Body of pancreas (tissue), 4 donors: ENCODE data around the gene CACNG6. TPM values are rescaled to one million over a fixed set of nuclear protein-coding genes. Genes with fewer than 3 reads are reported as not detected.

ENCODE experiments used
- ATAC-seq: fragments of 150-250 bp; one replicate; pipeline ENCODE4 v1.9.1; 2016
- DNase-seq, 4 donors: peaks; one replicate each; pipeline ENCODE4 v3.0.0-alpha.2; 2019
- H3K27ac ChIP-seq, 4 donors: fragments of 200-600 bp; sonication (generic); 1 replicate in 3 of 4; 2 replicates in 1 of 4; pipeline versions ENCODE4 v1.5.1 to v1.6.1; 2016 to 2019; ENCODE audit warnings: mild to moderate bottlenecking in 1 of 4, mixed read lengths in 1 of 4, moderate library complexity in 1 of 4
- H3K27me3 ChIP-seq, 2 donors: fragments of 200-600 bp; sonication (generic); one replicate each; pipeline ENCODE4 v1.6.0; 2016; ENCODE audit warnings: mild to moderate bottlenecking in 1 of 2
- H3K36me3 ChIP-seq, 2 donors: fragments of 200-600 bp; sonication (generic); replicated peaks in 1 of 2; 2 replicates each; pipeline ENCODE4 v1.5.1; 2016; ENCODE audit warnings: low read depth in 2 of 2; ENCODE audit not compliant: insufficient read depth in 1 of 2
- H3K4me1 ChIP-seq: fragments of 200-600 bp; sonication (generic); one replicate; pipeline ENCODE4 v1.6.0; 2016
- H3K4me3 ChIP-seq, 2 donors: fragments of 200-600 bp; sonication (generic); 1 replicate in 1 of 2; 2 replicates in 1 of 2; pipeline ENCODE4 v1.5.1; 2016 to 2019
- H3K9me3 ChIP-seq, 3 donors: fragments of 200-600 bp; sonication (generic); 1 replicate in 2 of 3; 2 replicates in 1 of 3; pipeline ENCODE4 v1.5.1; 2016
- POLR2A ChIP-seq, 3 donors: fragments of 450-650 bp; IDR thresholded peaks; one replicate each; pipeline ENCODE4 v1.6.1; 2016; ENCODE audit warnings: antibody characterized with exemption in 3 of 3, mild to moderate bottlenecking in 2 of 3
- WGBS, 2 donors: methylation state at CpG; one replicate each; pipeline ENCODE4 v1.1.5; 2017; 5-methylcytosine and 5-hydroxymethylcytosine counted together
- intact Hi-C: fragments of 100-400 bp; cut with DNase I; formaldehyde crosslinking; loops from one replicate; pipeline ENCODE4 v1.15.1; 2023
- total RNA-seq, 2 donors: library from RNA; depleted of rRNA; stranded (reverse); fragments of >200 nt; gene quantifications; one replicate each; pipeline ENCODE4 v1.1.0, GENCODE V29; 2016
- TF ChIP-seq, protein P1 (sequence below), 7 experiments: fragments of 450-650 bp in 4 of 7; fragments of 200-600 bp in 3 of 7; sonication (generic) in 3 of 7; IDR thresholded peaks; one replicate each; pipeline ENCODE4 v1.5.1; 2016 to 2019; ENCODE audit warnings: antibody characterized with exemption in 7 of 7

Gene CACNG6
- total RNA-seq, 2 donors from 2014 or later, result not detected

DNA sequence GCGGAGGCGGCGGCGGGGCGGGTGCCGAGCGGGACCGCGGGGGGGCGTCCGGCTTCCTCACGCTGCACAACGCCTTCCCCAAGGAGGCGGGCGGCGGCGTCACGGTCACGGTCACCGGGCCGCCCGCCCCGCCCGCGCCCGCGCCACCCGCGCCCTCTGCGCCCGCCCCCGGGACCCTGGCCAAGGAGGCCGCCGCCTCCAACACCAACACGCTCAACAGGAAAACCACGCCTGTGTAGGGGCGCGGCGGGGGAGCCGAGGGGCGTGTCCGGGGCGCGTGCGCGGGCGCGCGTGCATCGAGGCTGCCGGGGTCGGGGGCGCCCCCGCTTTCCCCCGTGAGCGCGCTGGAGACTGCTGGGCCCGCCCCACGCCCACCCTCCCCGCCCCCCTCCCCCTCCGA lies 8.8 kb upstream of the CACNG6 start:
- TF ChIP-seq POLR2A (IDR thresholded peaks at IDR 0.05), result no peak
- TF ChIP-seq, protein P1, sequence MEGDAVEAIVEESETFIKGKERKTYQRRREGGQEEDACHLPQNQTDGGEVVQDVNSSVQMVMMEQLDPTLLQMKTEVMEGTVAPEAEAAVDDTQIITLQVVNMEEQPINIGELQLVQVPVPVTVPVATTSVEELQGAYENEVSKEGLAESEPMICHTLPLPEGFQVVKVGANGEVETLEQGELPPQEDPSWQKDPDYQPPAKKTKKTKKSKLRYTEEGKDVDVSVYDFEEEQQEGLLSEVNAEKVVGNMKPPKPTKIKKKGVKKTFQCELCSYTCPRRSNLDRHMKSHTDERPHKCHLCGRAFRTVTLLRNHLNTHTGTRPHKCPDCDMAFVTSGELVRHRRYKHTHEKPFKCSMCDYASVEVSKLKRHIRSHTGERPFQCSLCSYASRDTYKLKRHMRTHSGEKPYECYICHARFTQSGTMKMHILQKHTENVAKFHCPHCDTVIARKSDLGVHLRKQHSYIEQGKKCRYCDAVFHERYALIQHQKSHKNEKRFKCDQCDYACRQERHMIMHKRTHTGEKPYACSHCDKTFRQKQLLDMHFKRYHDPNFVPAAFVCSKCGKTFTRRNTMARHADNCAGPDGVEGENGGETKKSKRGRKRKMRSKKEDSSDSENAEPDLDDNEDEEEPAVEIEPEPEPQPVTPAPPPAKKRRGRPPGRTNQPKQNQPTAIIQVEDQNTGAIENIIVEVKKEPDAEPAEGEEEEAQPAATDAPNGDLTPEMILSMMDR (IDR thresholded peaks at IDR 0.05), result no peak
- Histone ChIP-seq H3K9me3 (no peaks in the 10 kb centered on the region), H3K36me3 (no peaks in the 10 kb centered on the region), H3K27me3 (peaks cover 0 to 32% of the 10 kb centered on the region in 2 donors), H3K4me3 (no peak overlapping the region), H3K27ac (no peak overlapping the region), H3K4me1 (peaks cover 21% of the 10 kb centered on the region)
- intact Hi-C loops, result no loop called here
- WGBS, 2 donors, result 1% methylated on average over 24 of the region's 61 CpGs; no CpG with 5 or more reads in 1 of the 2 donors
- ATAC-seq (no peak), DNase-seq (peak in 3 of 4 donors; percentile 16 to 30 (median 23))

DNA sequence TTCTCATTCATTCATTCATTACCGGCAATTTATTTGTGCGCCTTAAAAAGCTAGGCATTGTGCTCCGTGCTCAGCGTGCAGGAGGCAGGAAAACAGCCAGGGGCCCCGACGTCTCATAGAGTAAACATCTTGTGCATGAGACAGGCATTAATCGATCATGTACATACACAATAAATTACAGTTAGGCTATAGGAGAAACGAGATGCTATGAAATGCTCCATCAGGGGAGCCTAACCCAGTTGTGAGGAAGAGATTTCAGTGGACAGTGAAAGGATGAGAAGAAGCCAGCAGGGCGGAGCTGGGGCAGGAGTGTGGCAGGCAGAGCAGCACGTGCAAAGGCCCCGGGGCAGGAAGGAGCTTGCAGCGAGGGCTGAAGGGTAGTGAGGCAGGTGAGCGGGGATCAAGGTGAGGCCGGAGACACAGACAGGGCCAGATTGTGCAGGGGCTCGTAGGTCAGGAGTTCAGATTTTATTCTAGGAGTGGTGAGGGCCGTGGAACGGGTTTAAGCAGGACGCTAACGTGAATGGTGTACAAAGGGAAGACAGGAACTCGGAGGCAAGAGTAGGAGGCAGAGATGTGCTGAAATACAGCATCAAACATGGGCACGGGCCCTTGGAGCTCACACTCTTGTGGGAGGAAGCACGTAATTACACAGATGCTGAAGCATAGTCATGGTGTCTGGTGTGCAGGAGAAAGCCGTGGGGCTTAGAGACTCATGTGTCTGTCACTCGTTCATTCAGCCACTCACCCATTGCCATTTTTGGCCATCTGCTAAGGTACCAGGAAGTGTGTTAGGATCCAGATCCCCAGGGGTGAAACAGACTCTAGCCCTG lies 7.8 kb upstream of the CACNG6 start:
- ATAC-seq (no peak), DNase-seq (no peak)
- no peak overlapping the region for H3K27ac ChIP-seq
- H3K4me1 ChIP-seq, result peaks cover 12% of the 10 kb centered on the region
- no peak for TF ChIP-seq POLR2A (IDR thresholded peaks at IDR 0.05)
- TF ChIP-seq, protein P1 (IDR thresholded peaks at IDR 0.05), result no peak
- peaks cover 0 to 23% of the 10 kb centered on the region in 2 donors for H3K27me3 ChIP-seq
- no peaks in the 10 kb centered on the region for H3K9me3 ChIP-seq
- H3K36me3 ChIP-seq, result no peaks in the 10 kb centered on the region
- intact Hi-C loops, result no loop called here
- WGBS, 2 donors, result 73 to 80% methylated on average over 24 of the region's 24 CpGs
- H3K4me3 ChIP-seq, result no peak overlapping the region

DNA sequence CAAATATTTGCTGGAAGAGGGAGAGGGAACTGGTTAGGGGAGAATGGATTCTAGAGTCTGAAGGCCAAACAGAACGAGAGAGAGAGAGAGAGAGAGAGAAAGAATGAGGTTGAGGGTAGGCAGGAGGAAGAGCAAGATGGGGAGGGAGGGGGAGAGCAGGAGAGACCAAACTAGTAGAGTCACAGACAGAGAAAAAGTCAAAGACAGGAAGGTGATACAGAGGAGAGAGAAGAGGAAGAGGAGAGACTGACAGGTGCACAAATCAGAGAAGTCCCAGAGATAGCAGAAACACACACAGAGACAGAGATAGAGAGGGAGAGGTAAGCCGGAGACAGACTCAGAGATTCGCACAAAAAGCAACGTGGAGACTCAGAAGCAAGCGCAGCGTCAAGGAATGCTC lies 5.6 kb upstream of the CACNG6 start:
- DNase-seq (no peak), ATAC-seq (no peak)
- 55 to 66% methylated on average over 6 of the region's 6 CpGs for WGBS, 2 donors
- no peak for TF ChIP-seq POLR2A (IDR thresholded peaks at IDR 0.05)
- TF ChIP-seq, protein P1 (IDR thresholded peaks at IDR 0.05), result no peak
- H3K36me3 ChIP-seq, result no peaks in the 10 kb centered on the region
- no peak overlapping the region for H3K4me3 ChIP-seq
- H3K27ac ChIP-seq, result no peak overlapping the region
- H3K9me3 ChIP-seq, result no peaks in the 10 kb centered on the region
- H3K27me3 ChIP-seq, result peaks cover 0 to 14% of the 10 kb centered on the region in 2 donors
- intact Hi-C loops, result no loop called here
- peaks cover 3% of the 10 kb centered on the region for H3K4me1 ChIP-seq

DNA sequence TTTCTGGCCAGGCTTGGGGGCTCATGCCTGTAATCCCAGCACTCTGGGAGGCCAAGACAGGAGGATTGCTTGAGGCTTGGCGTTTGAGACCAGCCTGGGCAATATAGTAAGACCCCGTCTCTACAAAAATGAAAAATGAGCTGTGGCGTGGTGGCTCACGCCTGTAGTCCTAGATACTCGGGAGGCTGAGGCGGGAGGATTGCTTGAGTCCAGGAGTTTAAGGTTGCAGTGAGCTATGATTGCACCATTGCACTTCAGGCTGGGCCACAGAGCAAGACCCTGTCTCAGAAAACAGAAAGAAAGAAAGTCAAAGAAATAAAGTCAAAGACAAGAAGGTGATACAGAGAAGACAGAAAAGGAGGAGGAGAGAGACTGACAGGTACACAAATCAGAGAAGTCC lies 2.5 kb upstream of the CACNG6 start:
- no peak overlapping the region for H3K4me3 ChIP-seq
- WGBS, 2 donors, result 66 to 80% methylated on average over 6 of the region's 6 CpGs
- TF ChIP-seq, protein P1 (IDR thresholded peaks at IDR 0.05), result no peak
- TF ChIP-seq POLR2A (IDR thresholded peaks at IDR 0.05), result no peak
- intact Hi-C loops, result no loop called here
- H3K9me3 ChIP-seq, result no peaks in the 10 kb centered on the region
- peaks cover 0 to 19% of the 10 kb centered on the region in 2 donors for H3K27me3 ChIP-seq
- H3K4me1 ChIP-seq, result peaks cover 6% of the 10 kb centered on the region
- DNase-seq (no peak), ATAC-seq (no peak)
- no peak overlapping the region for H3K27ac ChIP-seq
- H3K36me3 ChIP-seq, result no peaks in the 10 kb centered on the region
